Body of pancreas (tissue), 4 donors: ENCODE results near the gene OSTM1. TPM values are rescaled to one million over a fixed set of nuclear protein-coding genes. Genes with fewer than 3 reads are reported as not detected.

Experiments used
- ATAC-seq: fragments of 150-250 bp; one replicate; pipeline ENCODE4 v1.9.1; 2016
- DNase-seq, 4 donors: peaks; one replicate each; pipeline ENCODE4 v3.0.0-alpha.2; 2019
- H3K27ac ChIP-seq, 4 donors: fragments of 200-600 bp; sonication (generic); 1 replicate in 3 of 4; 2 replicates in 1 of 4; pipeline versions ENCODE4 v1.5.1 to v1.6.1; 2016 to 2019; ENCODE audit warnings: mild to moderate bottlenecking in 1 of 4, mixed read lengths in 1 of 4, moderate library complexity in 1 of 4
- H3K27me3 ChIP-seq, 2 donors: fragments of 200-600 bp; sonication (generic); one replicate each; pipeline ENCODE4 v1.6.0; 2016; ENCODE audit warnings: mild to moderate bottlenecking in 1 of 2
- H3K36me3 ChIP-seq, 2 donors: fragments of 200-600 bp; sonication (generic); replicated peaks in 1 of 2; 2 replicates each; pipeline ENCODE4 v1.5.1; 2016; ENCODE audit warnings: low read depth in 2 of 2; ENCODE audit not compliant: insufficient read depth in 1 of 2
- H3K4me1 ChIP-seq: fragments of 200-600 bp; sonication (generic); one replicate; pipeline ENCODE4 v1.6.0; 2016
- H3K4me3 ChIP-seq, 2 donors: fragments of 200-600 bp; sonication (generic); 1 replicate in 1 of 2; 2 replicates in 1 of 2; pipeline ENCODE4 v1.5.1; 2016 to 2019
- H3K9me3 ChIP-seq, 3 donors: fragments of 200-600 bp; sonication (generic); 1 replicate in 2 of 3; 2 replicates in 1 of 3; pipeline ENCODE4 v1.5.1; 2016
- CTCF ChIP-seq, 7 experiments: fragments of 450-650 bp in 4 of 7; fragments of 200-600 bp in 3 of 7; sonication (generic) in 3 of 7; IDR thresholded peaks; one replicate each; pipeline ENCODE4 v1.5.1; 2016 to 2019; ENCODE audit warnings: antibody characterized with exemption in 7 of 7
- POLR2A ChIP-seq, 3 donors: fragments of 450-650 bp; IDR thresholded peaks; one replicate each; pipeline ENCODE4 v1.6.1; 2016; ENCODE audit warnings: antibody characterized with exemption in 3 of 3, mild to moderate bottlenecking in 2 of 3
- WGBS, 2 donors: methylation state at CpG; one replicate each; pipeline ENCODE4 v1.1.5; 2017; 5-methylcytosine and 5-hydroxymethylcytosine counted together
- intact Hi-C: fragments of 100-400 bp; cut with DNase I; formaldehyde crosslinking; loops from one replicate; pipeline ENCODE4 v1.15.1; 2023
- total RNA-seq, 2 donors: library from RNA; depleted of rRNA; stranded (reverse); fragments of >200 nt; gene quantifications; one replicate each; pipeline ENCODE4 v1.1.0, GENCODE V29; 2016

Gene OSTM1
- 10 to 100 TPM; 26.0 to 35.0 TPM for total RNA-seq

- peak within 1 kb of the TSS; percentile 46 to 80 (median 77) for H3K27ac ChIP-seq
- peaks cover 20% of the 10 kb centered on the region for H3K4me1 ChIP-seq
- ATAC-seq (peak; percentile 99), DNase-seq (peak; percentile 92 to 95 (median 94))
- no peaks in the 10 kb centered on the region for H3K36me3 ChIP-seq
- WGBS, 2 donors = 0 to 1% methylated on average over 9 to 45 of the region's 86 CpGs
- peak within 1 kb of the TSS; percentile 47 to 97 for H3K4me3 ChIP-seq
- TF ChIP-seq POLR2A (IDR thresholded peaks at IDR 0.05) (peak; percentile 83 to 88 (median 86)), CTCF (IDR thresholded peaks at IDR 0.05) (peak in 1 of 7 experiments; percentile 11)
- no peaks in the 10 kb centered on the region for H3K27me3 ChIP-seq
- no peaks in the 10 kb centered on the region for H3K9me3 ChIP-seq
- intact Hi-C loops = no loop called here
Measured at GRCh38 chr6:108074359-108075144, at the start of gene OSTM1. TSS of gene OSTM1 (minus strand) at chr6:108074741. CDS start at chr6:108074651, 90 bp downstream.

GRCh38 chr6:108123946-108124345 is 49.4 kb upstream of the OSTM1 start:
- ATAC-seq (no peak), DNase-seq (no peak)
- WGBS, 2 donors = 45 to 72% methylated on average over 4 to 7 of the region's 7 CpGs
- Histone ChIP-seq H3K27me3 (peaks cover 0 to 5% of the 10 kb centered on the region in 2 donors), H3K36me3 (no peaks in the 10 kb centered on the region), H3K4me3 (no peak overlapping the region), H3K9me3 (no peaks in the 10 kb centered on the region), H3K27ac (no peak overlapping the region), H3K4me1 (peaks cover 20% of the 10 kb centered on the region)
- intact Hi-C loops = loop anchor here (10.0 kb wide), 1 partner anchor 131 kb away; no protein-coding TSS in a partner anchor
- no peak for TF ChIP-seq POLR2A (IDR thresholded peaks at IDR 0.05)
- no peak for TF ChIP-seq CTCF (IDR thresholded peaks at IDR 0.05)

GRCh38 chr6:108123481-108123929 is 49.0 kb upstream of the OSTM1 start:
- ATAC-seq = no peak
- DNase-seq = no peak
- Histone ChIP-seq H3K9me3 (no peaks in the 10 kb centered on the region), H3K4me1 (peaks cover 24% of the 10 kb centered on the region), H3K4me3 (no peak overlapping the region), H3K27ac (no peak overlapping the region), H3K27me3 (peaks cover 0 to 9% of the 10 kb centered on the region in 2 donors), H3K36me3 (no peaks in the 10 kb centered on the region)
- intact Hi-C loops = loop anchor here (10.0 kb wide), 1 partner anchor 131 kb away; no protein-coding TSS in a partner anchor
- TF ChIP-seq CTCF (IDR thresholded peaks at IDR 0.05) (no peak), POLR2A (IDR thresholded peaks at IDR 0.05) (no peak)
- 35 to 61% methylated on average over 13 of the region's 13 CpGs for WGBS, 2 donors

- 54 to 66% methylated on average over 10 of the region's 10 CpGs for WGBS, 2 donors
Measured at GRCh38 chr6:108121612-108122011, 47.1 kb upstream of the OSTM1 start.

More at GRCh38 chr6:108121612-108122011, 47.1 kb upstream of the OSTM1 start:
- DNase-seq = no peak
- Histone ChIP-seq H3K4me3 (no peak overlapping the region), H3K36me3 (no peaks in the 10 kb centered on the region), H3K9me3 (no peaks in the 10 kb centered on the region), H3K4me1 (peaks cover 27% of the 10 kb centered on the region), H3K27ac (no peak overlapping the region), H3K27me3 (peaks cover 0 to 23% of the 10 kb centered on the region in 2 donors)
- intact Hi-C loops = loop anchor here (10.0 kb wide), 1 partner anchor 133 kb away; no protein-coding TSS in a partner anchor
- TF ChIP-seq POLR2A (IDR thresholded peaks at IDR 0.05) = no peak
- TF ChIP-seq CTCF (IDR thresholded peaks at IDR 0.05) = no peak
- no peak for ATAC-seq
